Gastroesophageal sphincter (tissue), 4 donors: ENCODE data around the gene SPATA16. TPM values are rescaled to one million over a fixed set of nuclear protein-coding genes. Genes with fewer than 3 reads are reported as not detected.

Experiments
- ATAC-seq: fragments of 150-250 bp; one replicate; pipeline ENCODE4 v1.9.1; 2016; ENCODE audit warnings: mild to moderate bottlenecking, moderate library complexity
- H3K27ac ChIP-seq, 4 donors: fragments of 200-600 bp; sonication (generic) in 3 of 4; 1 replicate in 3 of 4; 2 replicates in 1 of 4; pipeline ENCODE4 v1.5.1; 2016 to 2019
- H3K27me3 ChIP-seq: fragments of 200-600 bp; sonication (generic); one replicate; pipeline ENCODE4 v1.5.1; 2019
- H3K36me3 ChIP-seq, 2 donors: fragments of 200-600 bp; sonication (generic); one replicate each; pipeline ENCODE4 v1.5.1; 2019; ENCODE audit warnings: control low read depth in 1 of 2
- H3K4me1 ChIP-seq, 3 donors: fragments of 200-600 bp; sonication (generic); 1 replicate in 2 of 3; 2 replicates in 1 of 3; pipeline ENCODE4 v1.5.1; 2016 to 2019; ENCODE audit warnings: control low read depth in 2 of 3
- H3K4me3 ChIP-seq, 2 donors: fragments of 200-600 bp; sonication (generic); one replicate each; pipeline ENCODE4 v1.5.1; 2019; ENCODE audit warnings: mild to moderate bottlenecking in 1 of 2, moderate library complexity in 1 of 2
- H3K9me3 ChIP-seq, 3 donors: fragments of 200-600 bp; sonication (generic); one replicate each; pipeline ENCODE4 v1.5.1; 2017 to 2019; ENCODE audit warnings: control low read depth in 2 of 3
- CTCF ChIP-seq, 4 experiments: fragments of 200-600 bp in 2 of 4; fragments of 450-650 bp in 2 of 4; sonication (generic) in 1 of 4; IDR thresholded peaks; one replicate each; pipeline ENCODE4 v1.5.1; 2017 to 2019; ENCODE audit warnings: antibody characterized with exemption in 4 of 4, mild to moderate bottlenecking in 2 of 4, moderate library complexity in 2 of 4
- EP300 ChIP-seq: sonication (generic); formaldehyde crosslinking; IDR thresholded peaks from one replicate; pipeline ENCODE4 v1.6.1; 2017; ENCODE audit warnings: antibody characterized with exemption, mild to moderate bottlenecking
- POLR2A ChIP-seq, 2 donors: fragments of 450-650 bp; IDR thresholded peaks; one replicate each; pipeline ENCODE4 v1.6.1; 2017; ENCODE audit warnings: antibody characterized with exemption in 2 of 2, mild to moderate bottlenecking in 2 of 2, moderate library complexity in 1 of 2
- POLR2AphosphoS5 ChIP-seq: sonication (generic); formaldehyde crosslinking; IDR thresholded peaks from one replicate; pipeline ENCODE4 v1.6.1; 2017; ENCODE audit warnings: antibody characterized with exemption
- WGBS, 2 donors: methylation state at CpG; one replicate each; pipeline ENCODE4 v1.1.5; 2018; ENCODE audit warnings: low coverage in 1 of 2; 5-methylcytosine and 5-hydroxymethylcytosine counted together
- total RNA-seq, 4 donors: library from RNA; depleted of rRNA; stranded (reverse); fragments of >200 nt; gene quantifications; one replicate each; pipeline ENCODE4 v1.1.0, GENCODE V29; 2016

SPATA16 gene
- total RNA-seq, 4 donors from 2014 or later: not detected

GRCh38 chr3:172982736-172983364 is 158.2 kb downstream of the SPATA16 start:
- H3K9me3 ChIP-seq: no peaks in the 10 kb centered on the region
- 26 to 52% methylated on average over 3 of the region's 3 CpGs for WGBS, 2 donors
- no peak for TF ChIP-seq EP300
- no peaks in the 10 kb centered on the region for H3K36me3 ChIP-seq
- no peaks in the 10 kb centered on the region for H3K4me1 ChIP-seq
- no peak overlapping the region for H3K27ac ChIP-seq
- ATAC-seq: no peak
- no peaks in the 10 kb centered on the region for H3K27me3 ChIP-seq
- H3K4me3 ChIP-seq: no peak overlapping the region

- Histone ChIP-seq H3K4me3 (no peak overlapping the region), H3K4me1 (no peaks in the 10 kb centered on the region), H3K36me3 (no peaks in the 10 kb centered on the region), H3K27me3 (no peaks in the 10 kb centered on the region), H3K27ac (no peak overlapping the region), H3K9me3 (no peaks in the 10 kb centered on the region)
- ATAC-seq: no peak
- no peak for TF ChIP-seq EP300
- TF ChIP-seq CTCF (IDR thresholded peaks at IDR 0.05): no peak
- no peak for TF ChIP-seq POLR2AphosphoS5
- TF ChIP-seq POLR2A (IDR thresholded peaks at IDR 0.05): no peak
- 76% methylated on average over 3 of the region's 3 CpGs; no CpG with 5 or more reads in 1 of the 2 donors for WGBS, 2 donors
These were observed 159.5 kb downstream of the SPATA16 start for GRCh38 chr3:172981407-172981983.

GRCh38 chr3:172980849-172981248 is 160.2 kb downstream of the SPATA16 start:
- no peak overlapping the region for H3K4me3 ChIP-seq
- ATAC-seq: no peak
- H3K4me1 ChIP-seq: no peaks in the 10 kb centered on the region
- no peak overlapping the region for H3K27ac ChIP-seq
- H3K27me3 ChIP-seq: no peaks in the 10 kb centered on the region
- no peaks in the 10 kb centered on the region for H3K9me3 ChIP-seq
- no peaks in the 10 kb centered on the region for H3K36me3 ChIP-seq
- TF ChIP-seq POLR2A (IDR thresholded peaks at IDR 0.05) (no peak), POLR2AphosphoS5 (no peak), EP300 (no peak), CTCF (IDR thresholded peaks at IDR 0.05) (no peak)
- WGBS, 2 donors: 69 to 72% methylated on average over 6 to 8 of the region's 8 CpGs

- TF ChIP-seq POLR2AphosphoS5 (no peak), EP300 (no peak), CTCF (IDR thresholded peaks at IDR 0.05) (no peak), POLR2A (IDR thresholded peaks at IDR 0.05) (no peak)
- H3K27me3 ChIP-seq: no peaks in the 10 kb centered on the region
- H3K4me1 ChIP-seq: no peaks in the 10 kb centered on the region
- H3K36me3 ChIP-seq: no peaks in the 10 kb centered on the region
- no peak for ATAC-seq
- H3K9me3 ChIP-seq: no peaks in the 10 kb centered on the region
- no peak overlapping the region for H3K4me3 ChIP-seq
- no peak overlapping the region for H3K27ac ChIP-seq
- 41 to 64% methylated on average over 1 of the region's 1 CpG for WGBS, 2 donors
These were observed 163.3 kb downstream of the SPATA16 start for GRCh38 chr3:172977696-172978095.

GRCh38 chr3:172974969-172975368 is 166.1 kb downstream of the SPATA16 start:
- H3K27ac ChIP-seq: no peak overlapping the region
- 74 to 90% methylated on average over 3 of the region's 3 CpGs for WGBS, 2 donors

More at GRCh38 chr3:172974969-172975368, 166.1 kb downstream of the SPATA16 start:
- no peak for ATAC-seq
- no peaks in the 10 kb centered on the region for H3K36me3 ChIP-seq
- H3K4me1 ChIP-seq: no peaks in the 10 kb centered on the region
- no peaks in the 10 kb centered on the region for H3K27me3 ChIP-seq
- H3K9me3 ChIP-seq: no peaks in the 10 kb centered on the region
- no peak overlapping the region for H3K4me3 ChIP-seq
- TF ChIP-seq POLR2AphosphoS5 (no peak), CTCF (IDR thresholded peaks at IDR 0.05) (no peak)
